GM10266 (cell line): ENCODE data around the gene CFAP300.
A peak's percentile ranks its signal among the peaks of the same experiment; 100 is the strongest.

Experiments used
- DNase-seq: peaks from one replicate; pipeline ENCODE4 v3.0.0; 2012; ENCODE audit errors: extremely low spot score
- CTCF ChIP-seq: IDR thresholded peaks from 2 replicates; pipeline ENCODE4 v1.5.1; 2012; ENCODE audit warnings: mild to moderate bottlenecking, low read depth; ENCODE audit not compliant: control insufficient read depth, insufficient read depth; ENCODE audit errors: missing control alignments

Gene CFAP300

DNA sequence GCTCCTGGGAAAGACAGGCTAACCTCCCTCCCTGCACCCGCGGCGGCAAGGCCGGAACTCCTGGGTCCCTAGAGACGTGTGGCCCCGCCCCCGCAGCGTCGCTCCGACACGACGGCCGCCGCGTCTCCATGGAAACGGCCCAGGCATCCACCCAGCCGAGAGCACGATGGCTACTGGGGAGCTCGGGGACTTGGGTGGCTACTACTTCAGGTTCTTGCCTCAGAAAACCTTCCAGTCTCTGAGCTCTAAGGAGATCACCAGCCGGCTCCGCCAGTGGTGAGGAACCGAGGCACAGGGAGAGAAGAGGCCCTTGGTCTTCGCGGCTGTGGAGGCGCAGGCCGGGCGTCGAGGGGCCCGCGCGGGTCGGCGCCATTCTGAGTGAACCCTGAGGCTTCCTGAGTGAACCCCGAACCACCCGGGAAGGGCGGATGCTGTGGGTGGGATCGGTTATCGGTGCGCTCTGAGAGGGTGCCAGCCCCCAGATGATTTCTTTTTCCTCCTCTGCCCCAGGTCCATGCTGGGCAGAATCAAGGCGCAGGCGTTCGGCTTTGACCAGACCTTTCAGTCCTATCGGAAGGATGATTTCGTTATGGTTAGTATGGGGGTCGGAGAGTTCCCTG is at the start of gene CFAP300:
Gene CFAP300, plus strand, starts transcription at position 133 of the 620 bp plus-strand sequence. Its CDS starts 34 bp downstream, at position 167.
- no peak for TF ChIP-seq CTCF
- DNase-seq, result no peak

DNA sequence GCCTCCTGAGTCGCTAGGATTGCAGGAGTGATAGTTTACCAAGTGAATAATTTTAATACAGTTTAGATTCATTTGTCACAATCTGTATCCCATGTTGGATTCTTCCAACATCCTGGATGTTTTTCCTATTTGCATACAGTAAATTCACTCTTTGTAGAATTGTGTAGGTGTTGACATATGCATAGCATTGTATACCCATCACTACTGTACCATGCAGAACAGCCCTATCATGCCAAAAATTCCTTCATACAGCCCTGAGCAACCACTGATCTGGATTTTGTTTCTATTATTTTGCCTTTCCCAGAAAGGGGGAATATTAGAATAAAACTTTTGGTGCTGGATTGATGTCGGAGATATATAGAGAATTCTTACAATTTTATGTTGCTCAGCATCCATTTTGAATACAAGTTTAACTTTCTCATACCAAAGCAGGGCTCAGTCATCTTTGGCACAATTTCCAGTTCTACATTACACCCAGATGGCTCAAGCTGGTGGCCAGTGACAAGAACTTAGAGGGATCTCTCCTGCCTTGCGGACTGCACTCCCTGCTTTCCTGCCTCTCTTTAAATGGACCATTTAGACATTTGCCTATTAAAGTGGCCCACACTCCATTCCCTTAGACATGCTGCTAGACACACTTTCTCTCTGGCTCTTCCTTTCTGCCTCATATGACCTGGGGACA is 45.4 kb upstream of the CFAP300 start:
- TF ChIP-seq CTCF, result no peak
- no peak for DNase-seq

DNA sequence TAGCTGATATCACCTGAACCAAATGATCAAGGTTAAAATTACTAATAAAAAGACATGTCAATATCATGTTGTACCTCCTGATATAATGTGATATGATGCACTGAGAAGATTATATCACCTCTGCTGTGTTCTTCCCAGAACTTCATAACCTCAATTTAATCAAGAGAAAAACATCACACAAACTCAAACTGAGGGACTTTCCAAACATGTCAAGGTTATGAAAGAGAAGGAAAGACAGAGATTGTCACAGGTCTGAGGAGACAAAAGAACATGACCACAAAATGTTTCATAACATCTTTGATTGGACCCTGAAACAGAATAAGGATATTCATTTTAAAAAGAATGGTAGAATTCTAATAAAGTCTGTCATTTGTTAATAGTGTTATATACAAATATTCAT is 43.0 kb upstream of the CFAP300 start:
- DNase-seq, result no peak
- no peak for TF ChIP-seq CTCF

GRCh38 chr11:102005306-102005705 is 41.9 kb upstream of the CFAP300 start:
- no peak for TF ChIP-seq CTCF
- DNase-seq, result no peak

DNA sequence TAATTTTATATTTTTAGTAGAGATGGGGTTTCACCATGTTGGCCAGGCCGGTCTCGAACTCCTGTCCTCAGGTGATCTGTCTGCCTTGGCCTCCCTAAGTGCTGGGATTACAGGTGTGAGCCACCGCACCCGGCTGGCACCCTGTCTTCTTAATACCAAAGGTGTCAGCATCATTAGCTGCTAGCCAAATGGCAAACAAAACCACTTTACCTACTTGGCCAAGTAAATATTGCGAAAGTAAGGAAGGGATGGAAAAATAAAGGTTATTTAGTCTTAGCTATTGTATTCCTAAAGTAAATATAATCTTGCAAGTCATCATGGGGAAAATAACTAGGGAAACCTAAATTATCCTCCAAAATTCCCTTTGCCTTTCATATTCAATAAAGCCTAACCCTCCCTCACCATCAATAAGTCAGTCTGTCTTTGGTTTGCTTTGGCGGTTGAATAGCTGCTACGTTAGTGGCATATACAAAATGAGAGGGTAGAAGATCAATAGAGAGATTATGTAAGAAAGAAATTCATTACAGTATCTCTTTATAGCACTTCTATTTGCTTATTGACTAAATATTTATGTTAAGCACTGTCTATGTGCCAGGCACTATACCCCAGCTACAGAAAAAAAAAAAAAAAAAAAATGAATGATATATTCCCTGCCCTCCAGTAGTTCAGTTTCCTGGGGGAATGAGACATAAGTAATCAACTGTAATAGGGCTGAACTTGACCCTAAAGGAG is 40.2 kb upstream of the CFAP300 start:
- no peak for DNase-seq
- TF ChIP-seq CTCF, result no peak

- peak; percentile 23 for DNase-seq
- peak; percentile 50 for TF ChIP-seq CTCF
Measured at GRCh38 chr11:102007567-102008437, 39.4 kb upstream of the CFAP300 start.
